ENCODE data around the gene MARCHF4. TPM values are rescaled to one million over a fixed set of nuclear protein-coding genes. Genes with fewer than 3 reads are reported as not detected.

Gene MARCHF4
- total RNA-seq, 1 experiment from 2014 or later: not detected

DNA sequence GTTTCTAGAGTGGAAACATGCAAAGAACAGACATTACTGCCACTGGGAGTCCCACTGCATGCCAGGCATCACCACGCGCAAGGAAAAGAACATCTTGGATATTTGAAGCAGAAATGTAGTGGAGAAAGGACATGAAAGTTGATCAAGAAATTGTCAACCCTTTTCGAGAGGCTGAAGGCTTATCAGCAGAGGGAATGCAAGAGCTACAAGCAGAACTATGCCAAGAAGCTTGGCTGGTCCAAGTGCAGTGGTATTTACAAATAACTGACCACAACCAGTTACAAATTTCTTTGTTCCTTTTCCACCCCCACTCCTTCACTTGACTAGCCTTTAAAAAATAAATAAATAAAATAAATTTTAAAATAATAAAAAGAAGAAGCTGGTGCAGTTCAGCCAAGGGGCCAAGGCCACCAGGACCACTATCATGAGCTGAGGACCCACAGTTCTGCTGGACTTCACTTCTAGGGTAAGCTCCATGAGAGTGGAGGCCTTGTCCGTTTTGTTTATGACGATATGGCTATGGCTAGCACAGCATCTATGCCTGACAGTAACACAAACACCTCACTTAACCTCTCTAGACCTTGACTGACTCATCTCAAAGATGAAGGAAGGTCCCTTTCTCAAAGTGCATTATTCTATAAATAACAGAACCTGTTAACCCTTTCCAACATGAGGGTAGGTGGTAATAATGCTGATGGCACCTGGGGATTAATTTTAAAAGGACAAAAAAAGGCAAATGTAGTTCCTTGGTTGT lies 20.9 kb downstream of the MARCHF4 start:
- H2AFZ ChIP-seq (ENCODE audit: low read depth, low read length, poor library complexity, severe bottlenecking): no peak overlapping the region
- H3K27ac ChIP-seq (ENCODE audit: low read depth, low read length): no peak overlapping the region
- H3K9me3 ChIP-seq (ENCODE audit: control insufficient read depth in 1 of 2, insufficient read depth in 1 of 2, low read depth in 1 of 2, low read length in 2 of 2): no peaks in the 10 kb centered on the region
- no peak for TF ChIP-seq SRF (IDR thresholded peaks at IDR 0.05; ENCODE audit: low read depth)
- TF ChIP-seq, protein P1, sequence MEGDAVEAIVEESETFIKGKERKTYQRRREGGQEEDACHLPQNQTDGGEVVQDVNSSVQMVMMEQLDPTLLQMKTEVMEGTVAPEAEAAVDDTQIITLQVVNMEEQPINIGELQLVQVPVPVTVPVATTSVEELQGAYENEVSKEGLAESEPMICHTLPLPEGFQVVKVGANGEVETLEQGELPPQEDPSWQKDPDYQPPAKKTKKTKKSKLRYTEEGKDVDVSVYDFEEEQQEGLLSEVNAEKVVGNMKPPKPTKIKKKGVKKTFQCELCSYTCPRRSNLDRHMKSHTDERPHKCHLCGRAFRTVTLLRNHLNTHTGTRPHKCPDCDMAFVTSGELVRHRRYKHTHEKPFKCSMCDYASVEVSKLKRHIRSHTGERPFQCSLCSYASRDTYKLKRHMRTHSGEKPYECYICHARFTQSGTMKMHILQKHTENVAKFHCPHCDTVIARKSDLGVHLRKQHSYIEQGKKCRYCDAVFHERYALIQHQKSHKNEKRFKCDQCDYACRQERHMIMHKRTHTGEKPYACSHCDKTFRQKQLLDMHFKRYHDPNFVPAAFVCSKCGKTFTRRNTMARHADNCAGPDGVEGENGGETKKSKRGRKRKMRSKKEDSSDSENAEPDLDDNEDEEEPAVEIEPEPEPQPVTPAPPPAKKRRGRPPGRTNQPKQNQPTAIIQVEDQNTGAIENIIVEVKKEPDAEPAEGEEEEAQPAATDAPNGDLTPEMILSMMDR (IDR thresholded peaks at IDR 0.05 in 2 of 3, conservative IDR thresholded peaks at IDR 0.05 in 1 of 3; ENCODE audit: borderline replicate concordance in 1 of 3, insufficient read depth in 1 of 3, low read depth in 2 of 3, low read length in 2 of 3): no peak
- TF ChIP-seq TCF7L2 (IDR thresholded peaks at IDR 0.05; ENCODE audit: borderline replicate concordance, extremely low read depth, insufficient read depth, insufficient read length): no peak
- TF ChIP-seq POLR2AphosphoS5 (IDR thresholded peaks at IDR 0.05; ENCODE audit: low read depth, low read length): no peak
- no peak for TF ChIP-seq JUND (IDR thresholded peaks at IDR 0.05)
- TF ChIP-seq, protein P2, sequence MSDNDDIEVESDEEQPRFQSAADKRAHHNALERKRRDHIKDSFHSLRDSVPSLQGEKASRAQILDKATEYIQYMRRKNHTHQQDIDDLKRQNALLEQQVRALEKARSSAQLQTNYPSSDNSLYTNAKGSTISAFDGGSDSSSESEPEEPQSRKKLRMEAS (IDR thresholded peaks at IDR 0.05): no peak
- TF ChIP-seq, protein P3, sequence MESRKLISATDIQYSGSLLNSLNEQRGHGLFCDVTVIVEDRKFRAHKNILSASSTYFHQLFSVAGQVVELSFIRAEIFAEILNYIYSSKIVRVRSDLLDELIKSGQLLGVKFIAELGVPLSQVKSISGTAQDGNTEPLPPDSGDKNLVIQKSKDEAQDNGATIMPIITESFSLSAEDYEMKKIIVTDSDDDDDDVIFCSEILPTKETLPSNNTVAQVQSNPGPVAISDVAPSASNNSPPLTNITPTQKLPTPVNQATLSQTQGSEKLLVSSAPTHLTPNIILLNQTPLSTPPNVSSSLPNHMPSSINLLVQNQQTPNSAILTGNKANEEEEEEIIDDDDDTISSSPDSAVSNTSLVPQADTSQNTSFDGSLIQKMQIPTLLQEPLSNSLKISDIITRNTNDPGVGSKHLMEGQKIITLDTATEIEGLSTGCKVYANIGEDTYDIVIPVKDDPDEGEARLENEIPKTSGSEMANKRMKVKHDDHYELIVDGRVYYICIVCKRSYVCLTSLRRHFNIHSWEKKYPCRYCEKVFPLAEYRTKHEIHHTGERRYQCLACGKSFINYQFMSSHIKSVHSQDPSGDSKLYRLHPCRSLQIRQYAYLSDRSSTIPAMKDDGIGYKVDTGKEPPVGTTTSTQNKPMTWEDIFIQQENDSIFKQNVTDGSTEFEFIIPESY (IDR thresholded peaks at IDR 0.05; ENCODE audit: extremely low read depth, insufficient replicate concordance, low read length): no peak
- TF ChIP-seq ELF1 (IDR thresholded peaks at IDR 0.05; ENCODE audit: borderline replicate concordance, low read depth): no peak
- no peak for TF ChIP-seq RAD21 (IDR thresholded peaks at IDR 0.05; ENCODE audit: low read depth)
- no peak for TF ChIP-seq SIN3A (IDR thresholded peaks at IDR 0.05; ENCODE audit: low read depth)
- TF ChIP-seq POLR2A (IDR thresholded peaks at IDR 0.05; ENCODE audit: borderline replicate concordance, extremely low read depth, insufficient read depth, insufficient read length): no peak
- TF ChIP-seq YY1 (IDR thresholded peaks at IDR 0.05; ENCODE audit: extremely low read depth, insufficient replicate concordance, low read depth, low read length): no peak
- no peak for TF ChIP-seq EGR1 (IDR thresholded peaks at IDR 0.05; ENCODE audit: low read depth)
- no peak for TF ChIP-seq ZFX (IDR thresholded peaks at IDR 0.05)
- TF ChIP-seq EZH2 (IDR thresholded peaks at IDR 0.05): no peak
- no peaks in the 10 kb centered on the region for H4K20me1 ChIP-seq (ENCODE audit: insufficient read depth)
- ChIA-PET POLR2A (no interaction called here), RAD21 (ENCODE audit: low non-redundant PET in 1 of 2, low total read pairs in 2 of 2, uncharacterized antibody in 2 of 2, unreplicated experiment in 2 of 2) (no interaction called here), CTCF (no interaction called here)
- no peak overlapping the region for H3K4me3 ChIP-seq (replicated peaks in 1 of 2; ENCODE audit: low read depth in 1 of 2, low read length in 2 of 2)
- DNase-seq (ENCODE audit: low read depth, low spot score) (no peak), ATAC-seq (no peak)
- intact Hi-C loops (cut with micrococcal nuclease): no loop called here
- no peak overlapping the region for H3K4me2 ChIP-seq (ENCODE audit: low read length)
- no peaks in the 10 kb centered on the region for H3K36me3 ChIP-seq (ENCODE audit: control insufficient read depth in 1 of 2, insufficient read depth in 2 of 2, low read length in 2 of 2)
- H3K9me2 ChIP-seq (ENCODE audit: insufficient read depth): no peaks in the 10 kb centered on the region
- H3K27me3 ChIP-seq (ENCODE audit: insufficient read depth, low read length): peaks cover 9% of the 10 kb centered on the region
- no peak overlapping the region for H3K9ac ChIP-seq (ENCODE audit: low read length)
- peaks cover 0 to 11% of the 10 kb centered on the region in 2 experiments; a peak in 2 of 4 replicates for H3K4me1 ChIP-seq (ENCODE audit: control insufficient read depth in 1 of 2, insufficient read depth in 2 of 2, low read length in 2 of 2)
- BruUV-seq (replicated peaks): no TSS peak
- no peaks in the 10 kb centered on the region for H3K79me2 ChIP-seq (ENCODE audit: insufficient read depth, low read length)

All from HCT116 (cell line).